GM23338 (cell line): ENCODE results near the gene PSMB11. TPM values are rescaled to one million over a fixed set of nuclear protein-coding genes. Genes with fewer than 3 reads are reported as not detected.

Experiments used
- ATAC-seq: fragments of 200-7000 bp; cut with Tn5 transposase; 3 replicates; pipeline ENCODE4 v1.9.1; 2020
- DNase-seq: peaks from one replicate; pipeline ENCODE4 v3.0.0-alpha.2; 2015; ENCODE audit warnings: low spot score
- H2AFZ ChIP-seq: fragments of 200-600 bp; sonication (generic); 2 replicates; pipeline ENCODE4 v1.8.0; 2016; ENCODE audit warnings: antibody characterized with exemption, mild to moderate bottlenecking, moderate library complexity
- H3F3A ChIP-seq: fragments of 200-600 bp; sonication (generic); replicated peaks from 2 replicates; pipeline ENCODE4 v1.8.0; 2017; ENCODE audit warnings: antibody characterized with exemption, mixed run types, low read depth
- H3K27ac ChIP-seq: fragments of 200-600 bp; sonication (generic); 2 replicates; pipeline ENCODE4 v1.6.1; 2016; ENCODE audit warnings: low read depth
- H3K27me3 ChIP-seq: fragments of 200-600 bp; sonication (generic); 2 replicates; pipeline ENCODE4 v1.8.0; 2016; ENCODE audit warnings: mild to moderate bottlenecking, mixed run types, moderate library complexity; ENCODE audit not compliant: insufficient read depth
- H3K36me3 ChIP-seq: fragments of 200-600 bp; sonication (generic); 2 replicates; pipeline ENCODE4 v1.8.0; 2016; ENCODE audit warnings: mild to moderate bottlenecking; ENCODE audit not compliant: insufficient read depth
- H3K4me1 ChIP-seq: fragments of 200-600 bp; sonication (generic); 2 replicates; pipeline ENCODE4 v1.8.0; 2016; ENCODE audit warnings: mild to moderate bottlenecking, moderate library complexity; ENCODE audit not compliant: insufficient read depth
- H3K4me2 ChIP-seq: fragments of 200-600 bp; sonication (generic); 2 replicates; pipeline ENCODE4 v1.7.1; 2017; ENCODE audit warnings: mixed run types
- H3K4me3 ChIP-seq: fragments of 200-600 bp; sonication (generic); 2 replicates; pipeline ENCODE4 v1.6.1; 2016; ENCODE audit warnings: mixed run types
- H3K79me2 ChIP-seq: fragments of 200-600 bp; sonication (generic); replicated peaks from 2 replicates; pipeline ENCODE4 v1.8.0; 2017; ENCODE audit warnings: mild to moderate bottlenecking; ENCODE audit not compliant: insufficient read depth
- H3K9me2 ChIP-seq: fragments of 200-600 bp; sonication (generic); 2 replicates; pipeline ENCODE4 v1.8.0; 2017; ENCODE audit not compliant: insufficient read depth
- H4K20me1 ChIP-seq: fragments of 200-600 bp; sonication (generic); replicated peaks from 2 replicates; pipeline ENCODE4 v1.8.0; 2017; ENCODE audit warnings: mild to moderate bottlenecking; ENCODE audit not compliant: insufficient read depth
- H3K27ac Mint-ChIP-seq: 2 replicates; pipeline ENCODE4 v1.8.0; 2020; ENCODE audit warnings: inconsistent platforms, mild to moderate bottlenecking, moderate library complexity, mixed read lengths
- H3K27me3 Mint-ChIP-seq: 3 replicates; pipeline ENCODE4 v1.8.0; 2022; ENCODE audit warnings: low read depth, mild to moderate bottlenecking, moderate library complexity, mixed read lengths, inconsistent platforms; ENCODE audit not compliant: insufficient read depth, poor library complexity
- H3K36me3 Mint-ChIP-seq: 3 replicates; pipeline ENCODE4 v1.8.0; 2021; ENCODE audit warnings: low read depth, mild to moderate bottlenecking, inconsistent platforms, moderate library complexity, mixed read lengths
- H3K4me1 Mint-ChIP-seq: 3 replicates; pipeline ENCODE4 v1.8.0; 2020; ENCODE audit warnings: mild to moderate bottlenecking, inconsistent platforms, mixed read lengths
- H3K4me3 Mint-ChIP-seq: 3 replicates; pipeline ENCODE4 v1.8.0; 2021; ENCODE audit warnings: moderate library complexity, mild to moderate bottlenecking, inconsistent platforms, mixed read lengths
- H3K9me3 Mint-ChIP-seq: 3 replicates; pipeline ENCODE4 v1.8.0; 2020; ENCODE audit warnings: moderate library complexity, mild to moderate bottlenecking, inconsistent platforms, mixed read lengths
- CTCF ChIP-seq, 2 experiments: fragments of 200-600 bp in 1 of 2; sonication (generic) in 1 of 2; conservative IDR thresholded peaks; 2 replicates each; pipeline versions ENCODE4 v1.5.1 to v1.6.1; 2016 to 2017; ENCODE audit warnings: antibody characterized with exemption in 2 of 2, low read depth in 2 of 2, mild to moderate bottlenecking in 2 of 2, moderate library complexity in 1 of 2
- EZH2 ChIP-seq: fragments of 200-600 bp; sonication (generic); IDR thresholded peaks from one replicate; pipeline ENCODE4 v1.8.0; 2017; ENCODE audit warnings: antibody characterized with exemption, mild to moderate bottlenecking, low read depth; ENCODE audit not compliant: unreplicated experiment
- EZH2phosphoT487 ChIP-seq: fragments of 200-600 bp; sonication (generic); IDR thresholded peaks from one replicate; pipeline ENCODE4 v1.8.1; 2018; ENCODE audit warnings: antibody characterized with exemption; ENCODE audit not compliant: unreplicated experiment
- JUNB ChIP-seq: IDR thresholded peaks from one replicate; pipeline ENCODE4 v1.6.1; 2016; ENCODE audit warnings: antibody characterized with exemption; ENCODE audit not compliant: unreplicated experiment
- NANOG ChIP-seq: IDR thresholded peaks from 2 replicates; pipeline ENCODE4 v1.6.1; 2016; ENCODE audit warnings: antibody characterized with exemption, borderline replicate concordance
- REST ChIP-seq: IDR thresholded peaks from one replicate; pipeline ENCODE4 v1.6.1; 2018; ENCODE audit warnings: antibody characterized with exemption; ENCODE audit not compliant: unreplicated experiment
- STAT1 ChIP-seq: IDR thresholded peaks from one replicate; pipeline ENCODE4 v1.6.1; 2016; ENCODE audit warnings: antibody characterized with exemption; ENCODE audit not compliant: unreplicated experiment
- ZNF114 ChIP-seq: fragments of 250-450 bp; sonication (Bioruptor Pico); IDR thresholded peaks from 2 replicates; pipeline ENCODE4 v1.5.0; 2020; ENCODE audit warnings: mild to moderate bottlenecking, moderate library complexity
- ZNF331 ChIP-seq: fragments of 250-450 bp; sonication (Bioruptor Pico); IDR thresholded peaks from 2 replicates; pipeline ENCODE4 v1.5.0; 2020; ENCODE audit warnings: low read depth, mild to moderate bottlenecking, moderate library complexity
- polyA plus RNA-seq: library from polyadenylated mRNA; unstranded; fragments of >200 nt; fragmentation: Nextera tagmentation; extraction: Ambion mirVana; gene quantifications from 2 replicates; pipeline ENCODE4 v1.2.1, GENCODE V29; 2016
- total RNA-seq: library from RNA; depleted of rRNA; stranded (reverse); fragments of >200 nt; shearing (Covaris generic); gene quantifications from 2 replicates; pipeline ENCODE4 v1.2.3, GENCODE V29; 2014

Gene PSMB11
- total and polyA plus RNA-seq, 2 experiments from 2014 or later: 0.07 TPM; not detected in 1

- TF ChIP-seq CTCF (conservative IDR thresholded peaks at IDR 0.05; ENCODE audit: low read depth in 2 of 2) (no peak), EZH2 (no peak), ZNF114 (CRISPR knock-in tag) (no peak), STAT1 (no peak)
Measured at GRCh38 chr14:23051141-23052057, 9.4 kb downstream of the PSMB11 start (continued).

GRCh38 chr14:23052182-23052623 lies 10.2 kb downstream of the PSMB11 start:
- no peaks in the 10 kb centered on the region for H3K9me2 ChIP-seq
- Mint-ChIP-seq H3K4me3 (no peak overlapping the region), H3K36me3 (peaks cover 25% of the 10 kb centered on the region), H3K27me3 (peaks cover 7% of the 10 kb centered on the region), H3K4me1 (peaks cover 17% of the 10 kb centered on the region), H3K9me3 (no peaks in the 10 kb centered on the region; the same call in 2 of the 3 replicates), H3K27ac (no peak overlapping the region)
- H3K4me3 ChIP-seq: no peak overlapping the region
- TF ChIP-seq ZNF114 (CRISPR knock-in tag): no peak
- TF ChIP-seq EZH2phosphoT487: no peak
- peak; percentile 40 to 86 for TF ChIP-seq CTCF (conservative IDR thresholded peaks at IDR 0.05; ENCODE audit: low read depth in 2 of 2)
- TF ChIP-seq EZH2: no peak
- no peak for TF ChIP-seq JUNB
- H3K4me2 ChIP-seq: no peak overlapping the region
- peaks cover 11% of the 10 kb centered on the region; the same call in 1 of the 2 replicates for H3K4me1 ChIP-seq
- H3F3A ChIP-seq: no peaks in the 10 kb centered on the region; the same call in 1 of the 2 replicates
- H4K20me1 ChIP-seq: no peaks in the 10 kb centered on the region
- H3K27ac ChIP-seq: no peak overlapping the region
- H3K79me2 ChIP-seq: no peaks in the 10 kb centered on the region
- peaks cover 4% of the 10 kb centered on the region; the same call in 1 of the 2 replicates for H3K27me3 ChIP-seq
- H3K36me3 ChIP-seq: no peaks in the 10 kb centered on the region
- H2AFZ ChIP-seq: no peak overlapping the region
- ATAC-seq (peak; percentile 39), DNase-seq (peak; percentile 61)

GRCh38 chr14:23052671-23053070 lies 10.7 kb downstream of the PSMB11 start:
- Mint-ChIP-seq H3K27ac (no peak overlapping the region), H3K27me3 (peaks cover 7% of the 10 kb centered on the region), H3K36me3 (peaks cover 20% of the 10 kb centered on the region), H3K4me3 (no peak overlapping the region), H3K4me1 (peaks cover 13% of the 10 kb centered on the region), H3K9me3 (no peaks in the 10 kb centered on the region; the same call in 2 of the 3 replicates)
- H3K36me3 ChIP-seq: no peaks in the 10 kb centered on the region
- no peaks in the 10 kb centered on the region for H3K79me2 ChIP-seq
- H3K4me3 ChIP-seq: no peak overlapping the region
- H4K20me1 ChIP-seq: no peaks in the 10 kb centered on the region
- TF ChIP-seq STAT1 (no peak), REST (no peak), EZH2phosphoT487 (no peak), ZNF114 (CRISPR knock-in tag) (no peak), NANOG (no peak), ZNF331 (CRISPR knock-in tag) (no peak), CTCF (conservative IDR thresholded peaks at IDR 0.05; ENCODE audit: low read depth in 2 of 2) (no peak)
- H2AFZ ChIP-seq: no peak overlapping the region
- H3K27ac ChIP-seq: no peak overlapping the region
- no peak overlapping the region for H3K4me2 ChIP-seq
- peaks cover 11% of the 10 kb centered on the region; the same call in 1 of the 2 replicates for H3K4me1 ChIP-seq
- H3F3A ChIP-seq: no peaks in the 10 kb centered on the region; the same call in 1 of the 2 replicates
- no peak for ATAC-seq
- H3K9me2 ChIP-seq: no peaks in the 10 kb centered on the region
- H3K27me3 ChIP-seq: peaks cover 4% of the 10 kb centered on the region; the same call in 1 of the 2 replicates
- no peak for DNase-seq
